ENCODE data around the gene PABPC1L.

DNA sequence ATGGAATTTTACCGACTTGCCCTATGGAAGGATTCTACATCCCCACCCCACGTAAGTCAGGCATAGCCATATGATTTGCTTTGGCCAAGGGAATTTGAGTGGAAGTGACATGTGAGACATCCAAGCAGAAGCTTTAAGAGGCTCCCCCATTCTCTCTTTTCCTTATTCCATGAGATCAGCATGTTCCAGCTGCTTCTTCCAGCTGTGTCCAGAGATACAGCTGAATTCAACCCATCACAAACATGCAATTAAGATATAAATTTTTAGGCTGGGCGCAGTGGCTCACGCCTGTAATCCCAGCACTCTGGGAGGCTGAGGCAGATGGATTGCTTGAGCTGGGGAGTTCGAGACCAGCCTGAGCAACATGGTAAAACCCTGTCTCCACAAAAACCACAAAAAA is 40.4 kb upstream of the PABPC1L start:
- TF ChIP-seq, protein P1, sequence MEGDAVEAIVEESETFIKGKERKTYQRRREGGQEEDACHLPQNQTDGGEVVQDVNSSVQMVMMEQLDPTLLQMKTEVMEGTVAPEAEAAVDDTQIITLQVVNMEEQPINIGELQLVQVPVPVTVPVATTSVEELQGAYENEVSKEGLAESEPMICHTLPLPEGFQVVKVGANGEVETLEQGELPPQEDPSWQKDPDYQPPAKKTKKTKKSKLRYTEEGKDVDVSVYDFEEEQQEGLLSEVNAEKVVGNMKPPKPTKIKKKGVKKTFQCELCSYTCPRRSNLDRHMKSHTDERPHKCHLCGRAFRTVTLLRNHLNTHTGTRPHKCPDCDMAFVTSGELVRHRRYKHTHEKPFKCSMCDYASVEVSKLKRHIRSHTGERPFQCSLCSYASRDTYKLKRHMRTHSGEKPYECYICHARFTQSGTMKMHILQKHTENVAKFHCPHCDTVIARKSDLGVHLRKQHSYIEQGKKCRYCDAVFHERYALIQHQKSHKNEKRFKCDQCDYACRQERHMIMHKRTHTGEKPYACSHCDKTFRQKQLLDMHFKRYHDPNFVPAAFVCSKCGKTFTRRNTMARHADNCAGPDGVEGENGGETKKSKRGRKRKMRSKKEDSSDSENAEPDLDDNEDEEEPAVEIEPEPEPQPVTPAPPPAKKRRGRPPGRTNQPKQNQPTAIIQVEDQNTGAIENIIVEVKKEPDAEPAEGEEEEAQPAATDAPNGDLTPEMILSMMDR (IDR thresholded peaks at IDR 0.05): no peak
- TF ChIP-seq EZH2 (IDR thresholded peaks at IDR 0.05; ENCODE audit: borderline replicate concordance, insufficient read depth, low read depth, low read length, poor library complexity, severe bottlenecking): no peak
